Airway epithelial cell (primary cell): Measurements from ENCODE around the gene EGR2. TPM values are rescaled to one million over a fixed set of nuclear protein-coding genes. Genes with fewer than 3 reads are reported as not detected.

Experiments used
- total RNA-seq: library from RNA; depleted of rRNA; stranded (reverse); fragments of >200 nt; gene quantifications from 2 replicates; pipeline ENCODE4 v1.2.3, GENCODE V29; 2015

The EGR2 gene
- 0.28 TPM in 1 of 2 replicates, not detected in the other for total RNA-seq

DNA sequence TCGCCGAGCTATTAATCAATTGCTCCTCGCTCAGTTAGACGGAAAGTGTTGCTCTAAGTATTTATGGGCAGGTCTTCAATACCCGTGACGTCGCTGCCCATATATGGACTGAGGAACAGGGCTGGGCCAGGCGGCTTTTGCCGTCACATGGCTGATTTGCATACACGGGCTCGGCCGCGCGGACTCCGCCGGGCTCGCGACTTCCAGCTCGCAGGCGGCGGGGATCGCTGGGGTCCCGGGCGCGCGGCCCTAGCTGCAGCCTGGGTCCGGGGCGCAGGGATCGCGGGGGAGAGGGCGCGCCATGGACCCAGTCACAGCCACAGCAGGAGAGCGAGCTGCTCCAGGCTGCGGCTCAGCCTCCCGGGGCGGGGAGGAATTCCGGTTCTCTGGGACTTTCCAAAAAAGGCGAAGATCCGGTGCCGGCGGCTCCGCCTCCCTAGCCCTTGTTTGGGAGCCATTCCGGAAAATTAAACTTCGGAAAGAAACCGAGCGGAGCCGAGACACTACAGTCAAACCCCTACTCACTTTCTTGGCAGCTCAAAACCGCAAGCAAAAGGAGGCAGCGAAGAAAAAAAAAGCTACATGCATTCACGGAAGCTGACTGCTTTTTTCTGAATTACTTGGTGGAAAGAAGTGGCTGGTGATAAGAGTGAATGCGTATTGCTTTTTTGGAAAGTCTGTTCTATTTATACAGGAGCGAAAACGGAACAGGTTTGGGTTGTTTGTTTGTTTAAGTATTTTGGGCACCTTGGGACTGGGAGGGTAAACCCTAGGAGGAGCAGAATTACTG lies at the start of gene EGR2:
Gene EGR2 (minus strand): TSS at position 36 of the 790 bp plus-strand sequence. CDS start 337 bp downstream, outside the sequence.

GRCh38 chr10:62804356-62805230 lies 11.6 kb downstream of the EGR2 start, which contains the start of gene ADO:
Gene ADO, plus strand, starts transcription at chr10:62804720. Its CDS starts 340 bp downstream, at chr10:62805060.

Other genes starting within 250 kb of the EGR2 start
- 21.0 and 21.7 TPM in 2 replicates for gene ADO, start 11.6 kb downstream of the EGR2 start, total RNA-seq